Measurements from ENCODE around the gene ANKRD6. TPM values are rescaled to one million over a fixed set of nuclear protein-coding genes. Genes with fewer than 3 reads are reported as not detected.

ANKRD6 gene
- total and polyA plus RNA-seq, 7 experiments from 2014 or later: 0.71 to 6.6 (median 3.3) TPM

GRCh38 chr6:89436226-89436625, 3.3 kb downstream of the ANKRD6 start:
- ChIA-PET POLR2A (interaction anchor here (0.7 kb wide), 1 partner anchor 386 kb away, joined by 3 read pairs; no protein-coding TSS in a partner anchor), CTCF (interaction anchor here (2.7 kb wide), 1 partner anchor 173 kb away, joined by 14 read pairs; no protein-coding TSS in a partner anchor)
- Histone ChIP-seq H3K27ac (ENCODE audit: low read depth, low read length) (no peak overlapping the region), H3K4me1 (ENCODE audit: control insufficient read depth in 2 of 2, insufficient read depth in 2 of 2, low read length in 2 of 2) (peaks cover 7 to 13% of the 10 kb centered on the region in 2 donors), H3K4me3 (ENCODE audit: low read length) (no peak overlapping the region), H3K27me3 (ENCODE audit: control insufficient read depth in 2 of 2, insufficient read depth in 2 of 2, low read length in 2 of 2) (no peaks in the 10 kb centered on the region), H3K9me3 (ENCODE audit: control insufficient read depth in 2 of 3, low read length in 3 of 3) (no peaks in the 10 kb centered on the region), H3K36me3 (ENCODE audit: control insufficient read depth in 2 of 3, insufficient read depth in 3 of 3, low read length in 3 of 3) (no peaks in the 10 kb centered on the region)
- Mint-ChIP-seq H3K4me1 (peaks cover 9 to 36% (median 22%) of the 10 kb centered on the region in 7 donors), H3K27me3 (peaks cover 0 to 36% (median 0%) of the 10 kb centered on the region in 5 donors), H3K4me3 (no peak overlapping the region), H3K9me3 (no peaks in the 10 kb centered on the region), H3K36me3 (peaks cover 0 to 2% (median 0%) of the 10 kb centered on the region in 5 donors), H3K27ac (peak overlapping the region in 1 of 9 donors; percentile 62)
- no peak for ATAC-seq
- DNase-seq: no peak
- intact Hi-C loops (cut with micrococcal nuclease): loop anchor here in 1 of 2 donors (10.0 kb wide), 1 partner anchor 259 kb away; no protein-coding TSS in a partner anchor

- peaks cover 0 to 5% of the 10 kb centered on the region in 2 donors for H3K4me1 ChIP-seq (ENCODE audit: control insufficient read depth in 2 of 2, insufficient read depth in 2 of 2, low read length in 2 of 2)
- no peak overlapping the region for H3K27ac ChIP-seq (ENCODE audit: low read depth, low read length)
- Mint-ChIP-seq H3K4me1 (peaks cover 5 to 25% (median 10%) of the 10 kb centered on the region in 7 donors), H3K27me3 (peaks cover 0 to 38% (median 0%) of the 10 kb centered on the region in 5 donors), H3K4me3 (no peak overlapping the region), H3K9me3 (no peaks in the 10 kb centered on the region), H3K36me3 (peaks cover 0 to 2% (median 0%) of the 10 kb centered on the region in 5 donors), H3K27ac (no peak overlapping the region)
- no peak overlapping the region for H3K4me3 ChIP-seq (ENCODE audit: low read length)
- intact Hi-C loops (cut with micrococcal nuclease): loop anchor here in 1 of 2 donors (10.0 kb wide), 1 partner anchor 257 kb away; no protein-coding TSS in a partner anchor
- no peak for ATAC-seq
- CTCF ChIA-PET: interaction anchor here (0.7 to 2.7 kb wide), 2 partner anchors 171 to 581 kb away, joined by 4 to 14 read pairs; no protein-coding TSS in a partner anchor
- no peak for DNase-seq
- no peaks in the 10 kb centered on the region for H3K9me3 ChIP-seq (ENCODE audit: control insufficient read depth in 2 of 3, low read length in 3 of 3)
- H3K36me3 ChIP-seq (ENCODE audit: control insufficient read depth in 2 of 3, insufficient read depth in 3 of 3, low read length in 3 of 3): no peaks in the 10 kb centered on the region
- POLR2A ChIA-PET: interaction anchor here (0.6 to 0.8 kb wide), 2 partner anchors 47 to 341 kb away, joined by 3 read pairs; no protein-coding TSS in a partner anchor
- H3K27me3 ChIP-seq (ENCODE audit: control insufficient read depth in 2 of 2, insufficient read depth in 2 of 2, low read length in 2 of 2): no peaks in the 10 kb centered on the region
Observed at GRCh38 chr6:89438248-89438647, 5.3 kb downstream of the ANKRD6 start.

- ChIA-PET CTCF (interaction anchor here (2.7 kb wide), 1 partner anchor 170 kb away, joined by 14 read pairs; no protein-coding TSS in a partner anchor), POLR2A (no interaction called here)
- no peaks in the 10 kb centered on the region for H3K36me3 ChIP-seq (ENCODE audit: control insufficient read depth in 2 of 3, insufficient read depth in 3 of 3, low read length in 3 of 3)
- no peaks in the 10 kb centered on the region for H3K27me3 ChIP-seq (ENCODE audit: control insufficient read depth in 2 of 2, insufficient read depth in 2 of 2, low read length in 2 of 2)
- no peaks in the 10 kb centered on the region for H3K9me3 ChIP-seq (ENCODE audit: control insufficient read depth in 2 of 3, low read length in 3 of 3)
- Mint-ChIP-seq H3K36me3 (no peaks in the 10 kb centered on the region), H3K9me3 (no peaks in the 10 kb centered on the region), H3K4me3 (no peak overlapping the region), H3K27ac (no peak overlapping the region), H3K27me3 (peaks cover 0 to 42% (median 0%) of the 10 kb centered on the region in 5 donors), H3K4me1 (peaks cover 4 to 21% (median 7%) of the 10 kb centered on the region in 7 donors)
- no peak overlapping the region for H3K4me3 ChIP-seq (ENCODE audit: low read length)
- DNase-seq: no peak
- no peak for ATAC-seq
- H3K4me1 ChIP-seq (ENCODE audit: control insufficient read depth in 2 of 2, insufficient read depth in 2 of 2, low read length in 2 of 2): peaks cover 0 to under 1% of the 10 kb centered on the region in 2 donors
- intact Hi-C loops (cut with micrococcal nuclease): loop anchor here in 1 of 2 donors (10.0 kb wide), 1 partner anchor 256 kb away; no protein-coding TSS in a partner anchor
- no peak overlapping the region for H3K27ac ChIP-seq (ENCODE audit: low read depth, low read length)
Observed at GRCh38 chr6:89439014-89439413, 6.1 kb downstream of the ANKRD6 start.

GRCh38 chr6:89440200-89440599, 7.2 kb downstream of the ANKRD6 start:
- no peaks in the 10 kb centered on the region for H3K27me3 ChIP-seq (ENCODE audit: control insufficient read depth in 2 of 2, insufficient read depth in 2 of 2, low read length in 2 of 2)
- ATAC-seq (no peak), DNase-seq (no peak)
- peaks cover 0 to 35% (median 0%) of the 10 kb centered on the region in 5 donors for H3K27me3 Mint-ChIP-seq
- no peaks in the 10 kb centered on the region for H3K4me1 ChIP-seq (ENCODE audit: control insufficient read depth in 2 of 2, insufficient read depth in 2 of 2, low read length in 2 of 2)
- H3K27ac ChIP-seq (ENCODE audit: low read depth, low read length): no peak overlapping the region
- ChIA-PET POLR2A (no interaction called here), CTCF (interaction anchor here (1.6 kb wide), 1 partner anchor 12 kb away, joined by 4 read pairs; no protein-coding TSS in a partner anchor)
- H3K27ac Mint-ChIP-seq: peak overlapping the region in 1 of 9 donors; percentile 38
- no peaks in the 10 kb centered on the region for H3K36me3 Mint-ChIP-seq
- no peak overlapping the region for H3K4me3 ChIP-seq (ENCODE audit: low read length)
- no peaks in the 10 kb centered on the region for H3K9me3 ChIP-seq (ENCODE audit: control insufficient read depth in 2 of 3, low read length in 3 of 3)
- H3K36me3 ChIP-seq (ENCODE audit: control insufficient read depth in 2 of 3, insufficient read depth in 3 of 3, low read length in 3 of 3): no peaks in the 10 kb centered on the region
- no peak overlapping the region for H3K4me3 Mint-ChIP-seq
- intact Hi-C loops (cut with micrococcal nuclease): no loop called here
- H3K9me3 Mint-ChIP-seq: no peaks in the 10 kb centered on the region
- peaks cover 0 to 10% (median 4%) of the 10 kb centered on the region in 7 donors for H3K4me1 Mint-ChIP-seq

GRCh38 chr6:89443658-89444057, 10.7 kb downstream of the ANKRD6 start:
- Mint-ChIP-seq H3K27me3 (peaks cover 0 to 21% (median 0%) of the 10 kb centered on the region in 5 donors), H3K36me3 (no peaks in the 10 kb centered on the region), H3K4me1 (peaks cover 0 to 2% (median 0%) of the 10 kb centered on the region in 7 donors), H3K9me3 (no peaks in the 10 kb centered on the region), H3K27ac (no peak overlapping the region), H3K4me3 (no peak overlapping the region)
- POLR2A ChIA-PET: interaction anchor here (0.6 kb wide), 1 partner anchor 9 kb away, joined by 3 read pairs; no protein-coding TSS in a partner anchor
- Histone ChIP-seq H3K36me3 (ENCODE audit: control insufficient read depth in 2 of 3, insufficient read depth in 3 of 3, low read length in 3 of 3) (no peaks in the 10 kb centered on the region), H3K4me3 (ENCODE audit: low read length) (no peak overlapping the region), H3K27ac (ENCODE audit: low read depth, low read length) (no peak overlapping the region), H3K4me1 (ENCODE audit: control insufficient read depth in 2 of 2, insufficient read depth in 2 of 2, low read length in 2 of 2) (no peaks in the 10 kb centered on the region), H3K27me3 (ENCODE audit: control insufficient read depth in 2 of 2, insufficient read depth in 2 of 2, low read length in 2 of 2) (no peaks in the 10 kb centered on the region), H3K9me3 (ENCODE audit: control insufficient read depth in 2 of 3, low read length in 3 of 3) (no peaks in the 10 kb centered on the region)
- ATAC-seq (no peak), DNase-seq (no peak)
- intact Hi-C loops (cut with micrococcal nuclease): no loop called here
- CTCF ChIA-PET: no interaction called here

- Mint-ChIP-seq H3K4me1 (peaks cover 0 to 2% (median 0%) of the 10 kb centered on the region in 7 donors), H3K9me3 (no peaks in the 10 kb centered on the region), H3K36me3 (no peaks in the 10 kb centered on the region), H3K27ac (peak overlapping the region in 1 of 9 donors; percentile 7), H3K4me3 (no peak overlapping the region), H3K27me3 (peaks cover 0 to 4% (median 0%) of the 10 kb centered on the region in 5 donors)
- Histone ChIP-seq H3K27ac (ENCODE audit: low read depth, low read length) (no peak overlapping the region), H3K9me3 (ENCODE audit: control insufficient read depth in 2 of 3, low read length in 3 of 3) (no peaks in the 10 kb centered on the region), H3K27me3 (ENCODE audit: control insufficient read depth in 2 of 2, insufficient read depth in 2 of 2, low read length in 2 of 2) (no peaks in the 10 kb centered on the region), H3K4me3 (ENCODE audit: low read length) (no peak overlapping the region), H3K4me1 (ENCODE audit: control insufficient read depth in 2 of 2, insufficient read depth in 2 of 2, low read length in 2 of 2) (no peaks in the 10 kb centered on the region), H3K36me3 (ENCODE audit: control insufficient read depth in 2 of 3, insufficient read depth in 3 of 3, low read length in 3 of 3) (no peaks in the 10 kb centered on the region)
- ATAC-seq (no peak), DNase-seq (no peak)
- ChIA-PET CTCF (no interaction called here), POLR2A (no interaction called here)
- intact Hi-C loops (cut with micrococcal nuclease): no loop called here
Observed at GRCh38 chr6:89449193-89449592, 16.2 kb downstream of the ANKRD6 start.

All from naive thymus-derived CD4-positive, alpha-beta T cell (primary cell).